ENCODE measurements around the gene PADI6. TPM values are rescaled to one million over a fixed set of nuclear protein-coding genes. Genes with fewer than 3 reads are reported as not detected.

Gene PADI6
- not detected in 2 replicates for total RNA-seq (2013; cell fraction: nucleolus; rRNA removed)
- not detected in 2 replicates for total RNA-seq (2014; rRNA removed)
- not detected in 2 replicates for total RNA-seq (2014; rRNA removed; fragmentation: Illumina TruSeq; extraction: Trizol)
- not detected in 2 replicates for total RNA-seq (2021)
- polyA plus RNA-seq (2011; ENCODE audit: low read depth), result not detected
- not detected in 2 replicates for polyA plus RNA-seq (2011; rRNA removed)
- polyA plus RNA-seq (2011; cell fraction: cytosol; rRNA removed), result not detected in 2 replicates
- polyA plus RNA-seq (2011; cell fraction: nucleus; rRNA removed), result not detected in 2 replicates
- polyA plus RNA-seq (2012), result not detected in 2 replicates
- polyA plus RNA-seq (2014; fragmentation: Illumina TruSeq; extraction: Trizol), result not detected in 2 replicates
- not detected for polyA plus RNA-seq (2014; fragmentation: Nextera tagmentation; extraction: Ambion mirVana)
- not detected in 2 replicates for polyA plus RNA-seq (2014; rRNA removed)
- polyA plus RNA-seq (2016; fragmentation: Nextera tagmentation; extraction: Ambion mirVana), result not detected
- polyA minus RNA-seq (2011; rRNA and poly(A)+ RNA removed), result not detected in 2 replicates
- polyA minus RNA-seq (2011; cell fraction: cytosol; rRNA and poly(A)+ RNA removed), result not detected in 2 replicates
- polyA minus RNA-seq (2011; cell fraction: nucleus; rRNA and poly(A)+ RNA removed), result not detected in 2 replicates
- not detected for Bru-seq, nascent RNA
- not detected for BruChase-seq, experiment 1, labeled RNA remaining after a 6-hour chase
- BruChase-seq, experiment 2, labeled RNA remaining after a 2-hour chase, result not detected
- long read RNA-seq, experiment 1, result 0 reads
- long read RNA-seq, experiment 2, result 0 reads

- no peak within 1 kb of the TSS for H3K27ac ChIP-seq (ENCODE audit: control insufficient read depth, insufficient read depth)
- no peaks in the 10 kb centered on the region for H4K20me1 ChIP-seq (ENCODE audit: control insufficient read depth, insufficient read depth)
- no peaks in the 10 kb centered on the region for H3K36me3 ChIP-seq (ENCODE audit: control insufficient read depth in 2 of 2, insufficient read depth in 2 of 2, low read length in 1 of 2)
- TF ChIP-seq CBX5 (IDR thresholded peaks at IDR 0.05; ENCODE audit: low read depth), result no peak
- H3K4me2 ChIP-seq (ENCODE audit: control insufficient read depth, insufficient read depth), result no peak within 1 kb of the TSS
- H3K4me1 ChIP-seq (ENCODE audit: control insufficient read depth, insufficient read depth, low read length), result no peaks in the 10 kb centered on the region
- ChIA-PET CTCF (no interaction called here), SMC1A (ENCODE audit: uncharacterized antibody, unreplicated experiment) (no interaction called here), RAD21 (ENCODE audit: unreplicated experiment) (no interaction called here), POLR2A (no interaction called here)
- DNase-seq (ENCODE audit: low read depth, low spot score) (no peak), FAIRE-seq (no peak), ATAC-seq (no peak)
- H2AFZ ChIP-seq (ENCODE audit: control insufficient read depth, low read depth, low read length), result no peak within 1 kb of the TSS
- intact Hi-C loops (cut with micrococcal nuclease; ENCODE audit: unreplicated experiment) (no loop called here), in situ Hi-C loops (cut with MboI) (no loop called here)
- under 1% methylated on average over 7 of the region's 7 CpGs for WGBS (ENCODE audit: insufficient coverage, insufficient replicate concordance, low lambda C conversion rate, missing lambda C conversion rate)
- H3K9me3 ChIP-seq (replicated peaks; ENCODE audit: control insufficient read depth, insufficient read depth, low read length), result no peaks in the 10 kb centered on the region
- BruUV-seq (replicated peaks), result no TSS peak
- H3K79me2 ChIP-seq (ENCODE audit: control insufficient read depth, insufficient read depth, low read length), result no peaks in the 10 kb centered on the region
- peaks cover 0 to 1% of the 10 kb centered on the region in 2 experiments; a peak in 1 of 4 replicates for H3K27me3 ChIP-seq (replicated peaks in 1 of 2; ENCODE audit: control insufficient read depth in 2 of 2, insufficient read depth in 2 of 2, low read length in 1 of 2)
- no peak within 1 kb of the TSS for H3K4me3 ChIP-seq
- no peak within 1 kb of the TSS for H3K9ac ChIP-seq (ENCODE audit: control insufficient read depth, insufficient read depth, low read length)
Observed at GRCh38 chr1:17371896-17372295, at the start of gene PADI6. Gene PADI6, plus strand, starts transcription at chr1:17372196. Its CDS starts 50 bp downstream, at chr1:17372246.

- H4K20me1 ChIP-seq (ENCODE audit: control insufficient read depth, insufficient read depth), result no peaks in the 10 kb centered on the region
- H3K27me3 ChIP-seq (replicated peaks in 1 of 2; ENCODE audit: control insufficient read depth in 2 of 2, insufficient read depth in 2 of 2, low read length in 1 of 2), result peaks cover 0 to 8% of the 10 kb centered on the region in 2 experiments; a peak in 2 of 4 replicates
- ATAC-seq (no peak), FAIRE-seq (no peak), DNase-seq (ENCODE audit: low read depth, low spot score) (no peak)
- H3K4me3 ChIP-seq, result no peak overlapping the region
- intact Hi-C loops (cut with micrococcal nuclease; ENCODE audit: unreplicated experiment) (no loop called here), in situ Hi-C loops (cut with MboI) (no loop called here)
- no peaks in the 10 kb centered on the region for H3K4me1 ChIP-seq (ENCODE audit: control insufficient read depth, insufficient read depth, low read length)
- no TSS peak for BruUV-seq (replicated peaks)
- no peak overlapping the region for H3K9ac ChIP-seq (ENCODE audit: control insufficient read depth, insufficient read depth, low read length)
- no peak overlapping the region for H3K4me2 ChIP-seq (ENCODE audit: control insufficient read depth, insufficient read depth)
- H3K79me2 ChIP-seq (ENCODE audit: control insufficient read depth, insufficient read depth, low read length), result no peaks in the 10 kb centered on the region
- 49% methylated on average over 5 of the region's 5 CpGs for WGBS (ENCODE audit: insufficient coverage, insufficient replicate concordance, low lambda C conversion rate, missing lambda C conversion rate)
- H3K27ac ChIP-seq (ENCODE audit: control insufficient read depth, insufficient read depth), result no peak overlapping the region
- no peaks in the 10 kb centered on the region for H3K36me3 ChIP-seq (ENCODE audit: control insufficient read depth in 2 of 2, insufficient read depth in 2 of 2, low read length in 1 of 2)
- no peaks in the 10 kb centered on the region; the same call in 2 of the 3 replicates for H3K9me3 ChIP-seq (replicated peaks; ENCODE audit: control insufficient read depth, insufficient read depth, low read length)
- CTCF ChIA-PET, result no interaction called here
- SMC1A ChIA-PET (ENCODE audit: uncharacterized antibody, unreplicated experiment), result no interaction called here
- no peak overlapping the region for H2AFZ ChIP-seq (ENCODE audit: control insufficient read depth, low read depth, low read length)
- RAD21 ChIA-PET (ENCODE audit: unreplicated experiment), result no interaction called here
- no peak for TF ChIP-seq YY1 (IDR thresholded peaks at IDR 0.05; ENCODE audit: low read depth, low read length)
- no peak for TF ChIP-seq ZNF274 (IDR thresholded peaks at IDR 0.05; ENCODE audit: insufficient read depth, insufficient read length)
- no peak for TF ChIP-seq HDAC2 (IDR thresholded peaks at IDR 0.05)
- no peak for TF ChIP-seq RFX5 (IDR thresholded peaks at IDR 0.05; ENCODE audit: low read depth, low read length)
- POLR2A ChIA-PET, result no interaction called here
Observed at GRCh38 chr1:17328855-17329254, 43.1 kb upstream of the PADI6 start.
